Keratinocyte (primary cell): ENCODE results near the gene SPAG9. TPM values are rescaled to one million over a fixed set of nuclear protein-coding genes. Genes with fewer than 3 reads are reported as not detected.

ENCODE experiments used
- DNase-seq: peaks from one replicate; pipeline ENCODE4 v3.0.0-alpha.2; 2011; ENCODE audit warnings: low read depth, missing footprints, low spot score
- FAIRE-seq: peaks from 2 replicates; lab custom pipeline; 2011; peaks lifted over from hg19 to GRCh38; lab: Jason Lieb, UNC
- H2AFZ ChIP-seq: 2 replicates; pipeline ENCODE4 v1.6.0; 2012; ENCODE audit warnings: low read length, control low read depth, inconsistent platforms; ENCODE audit not compliant: control insufficient read depth
- H3K27ac ChIP-seq: 2 replicates; pipeline ENCODE4 v1.5.1; 2011; ENCODE audit warnings: low read length; ENCODE audit not compliant: control insufficient read depth, insufficient read depth
- H3K27me3 ChIP-seq: 3 replicates; pipeline ENCODE4 v1.6.0; 2011; ENCODE audit warnings: low read length; ENCODE audit not compliant: control insufficient read depth, insufficient read depth; ENCODE audit errors: extremely low read depth
- H3K36me3 ChIP-seq, 2 experiments: 2 replicates in 1 of 2; 3 replicates in 1 of 2; pipeline ENCODE4 v1.5.1; 2011; ENCODE audit warnings: low read length in 2 of 2, mild to moderate bottlenecking in 1 of 2; ENCODE audit not compliant: control insufficient read depth in 2 of 2, insufficient read depth in 2 of 2; ENCODE audit errors: extremely low read depth in 1 of 2
- H3K4me1 ChIP-seq: 3 replicates; pipeline ENCODE4 v1.5.1; 2011; ENCODE audit warnings: low read length; ENCODE audit not compliant: control insufficient read depth, insufficient read depth; ENCODE audit errors: extremely low read depth
- H3K4me2 ChIP-seq: 3 replicates; pipeline ENCODE4 v1.6.0; 2011; ENCODE audit warnings: low read depth, low read length; ENCODE audit not compliant: control insufficient read depth, insufficient read depth; ENCODE audit errors: extremely low read depth
- H3K4me3 ChIP-seq, 3 experiments: fragments of 200-600 bp in 1 of 3; sonication (generic) in 1 of 3; 2 replicates in 2 of 3; 3 replicates in 1 of 3; pipeline ENCODE4 v1.5.1; 2011 to 2016; ENCODE audit warnings: low read length in 3 of 3, mild to moderate bottlenecking in 3 of 3, control low read depth in 2 of 3, inconsistent platforms in 1 of 3, low read depth in 1 of 3, mixed read lengths in 1 of 3, mixed run types in 1 of 3, moderate library complexity in 1 of 3; ENCODE audit not compliant: control insufficient read depth in 2 of 3, insufficient read depth in 2 of 3; ENCODE audit errors: extremely low read depth in 1 of 3
- H3K79me2 ChIP-seq: 2 replicates; pipeline ENCODE4 v1.6.0; 2012; ENCODE audit warnings: low read length; ENCODE audit not compliant: control insufficient read depth, insufficient read depth
- H3K9ac ChIP-seq: 3 replicates; pipeline ENCODE4 v1.6.0; 2011; ENCODE audit warnings: low read length; ENCODE audit not compliant: control insufficient read depth, insufficient read depth; ENCODE audit errors: extremely low read depth
- H3K9me1 ChIP-seq: 3 replicates; pipeline ENCODE4 v1.6.0; 2011; ENCODE audit warnings: low read length; ENCODE audit not compliant: control insufficient read depth, insufficient read depth; ENCODE audit errors: extremely low read depth
- H3K9me3 ChIP-seq: 2 replicates; pipeline ENCODE4 v1.5.1; 2012; ENCODE audit warnings: low read depth, low read length; ENCODE audit not compliant: control insufficient read depth
- H4K20me1 ChIP-seq: 3 replicates; pipeline ENCODE4 v1.6.0; 2011; ENCODE audit warnings: low read length; ENCODE audit not compliant: control insufficient read depth, insufficient read depth; ENCODE audit errors: extremely low read depth
- EZH2 ChIP-seq: IDR thresholded peaks from one replicate; pipeline ENCODE4 v1.6.1; 2012; ENCODE audit warnings: inconsistent platforms, mild to moderate bottlenecking, low read length, moderate library complexity
- dilution Hi-C: fragments of 300-500 bp; cut with MboI; formaldehyde crosslinking; loops from one replicate; pipeline ENCODE4 v1.7.0; 2020; ENCODE audit warnings: low sequenced_read_pairs; ENCODE audit not compliant: extremely low pct_ligation_motif_present
- polyA plus RNA-seq, 5 experiments: library from polyadenylated mRNA; depleted of rRNA in 3 of 5; stranded (reverse) in 3 of 5; stranded (forward) in 1 of 5; unstranded in 1 of 5; fragments of >200 nt; gene quantifications; 1 replicate in 1 of 5; 2 replicates in 3 of 5; 3 replicates in 1 of 5; pipeline versions ENCODE4 v1.2.1 to v1.2.3, GENCODE V29; 2011 to 2012; ENCODE audit warnings: missing spikeins in 2 of 5, low read depth in 1 of 5, low replicate concordance in 1 of 5
- TF ChIP-seq, protein P1 (sequence below), 3 experiments: IDR thresholded peaks in 1 of 3; conservative IDR thresholded peaks in 1 of 3; optimal IDR thresholded peaks in 1 of 3; 2 replicates in 2 of 3; 3 replicates in 1 of 3; pipeline versions ENCODE3 to v1.5.1; 2011; ENCODE audit warnings: low read length in 3 of 3, mild to moderate bottlenecking in 3 of 3, moderate library complexity in 2 of 3, control low read depth in 1 of 3, inconsistent platforms in 1 of 3; ENCODE audit not compliant: insufficient read depth in 2 of 3; ENCODE audit errors: extremely low read depth in 1 of 3

SPAG9 gene
- polyA plus RNA-seq, 1 donor (not counting 4 experiments of a cell fraction or from before 2014, with no cell fraction given): 43.1 TPM

DNA sequence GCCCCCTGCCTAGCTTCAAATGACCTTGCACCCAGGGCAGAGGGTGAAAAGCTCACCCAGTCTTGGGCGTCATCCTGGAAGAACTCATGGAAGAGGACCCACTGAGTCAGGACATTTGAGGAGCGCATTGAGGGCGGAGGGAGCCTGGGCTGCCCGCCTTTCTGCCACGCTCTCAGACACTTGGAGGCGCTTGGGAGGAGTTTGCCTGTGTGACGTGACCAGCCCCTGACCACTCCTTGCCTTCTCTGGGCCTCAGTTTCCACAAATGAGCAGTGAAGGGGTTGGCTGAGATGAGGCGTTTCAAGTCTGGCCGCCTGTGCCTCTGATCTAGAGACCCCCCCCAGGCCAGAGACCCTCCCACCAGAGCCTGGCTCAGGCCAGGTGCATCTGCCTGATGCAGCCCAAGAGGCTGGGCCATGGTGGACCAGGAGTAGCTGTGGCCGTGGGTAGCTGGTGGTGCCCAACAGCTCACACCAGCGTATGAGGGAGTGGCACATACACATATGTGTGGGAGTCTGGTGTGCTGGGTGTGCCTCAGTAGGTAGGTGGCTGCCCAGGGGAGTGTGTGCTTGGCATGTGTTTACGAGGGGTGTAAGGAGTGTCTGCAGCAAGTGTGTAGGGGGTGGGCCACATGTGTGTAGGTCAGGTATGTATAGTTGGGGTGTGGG, 174.3 kb downstream of the SPAG9 start:
- no peaks in the 10 kb centered on the region for H3K9me3 ChIP-seq

DNA sequence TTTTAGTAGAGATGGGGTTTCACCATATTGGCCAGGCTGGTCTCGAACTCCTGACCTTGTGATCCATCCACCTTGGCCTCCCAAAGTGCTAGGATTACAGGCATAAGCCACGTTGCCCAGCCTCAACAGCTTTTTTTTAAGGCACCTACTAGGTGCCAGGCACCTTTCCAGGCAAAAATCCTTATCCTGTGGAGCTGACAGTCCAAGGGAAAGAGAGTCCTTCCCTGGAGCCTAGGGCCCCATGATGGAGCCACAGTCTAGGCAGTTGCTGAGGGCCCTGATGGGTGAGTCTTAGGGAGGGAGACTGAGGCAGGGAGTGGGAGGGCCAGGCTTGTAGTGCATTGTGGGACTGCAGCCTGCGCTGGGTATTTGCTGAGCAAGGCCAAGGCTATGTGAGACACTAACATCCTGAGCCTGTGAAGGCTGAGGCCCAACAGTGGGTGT, 174.9 kb downstream of the SPAG9 start:
- H3K4me2 ChIP-seq: no peak overlapping the region
- no peaks in the 10 kb centered on the region for H4K20me1 ChIP-seq
- no peaks in the 10 kb centered on the region for H3K9me1 ChIP-seq
- H3K4me1 ChIP-seq: peaks cover 26% of the 10 kb centered on the region
- no peak overlapping the region for H2AFZ ChIP-seq
- H3K9ac ChIP-seq: no peak overlapping the region
- FAIRE-seq: no peak
- DNase-seq: no peak
- no peak overlapping the region for H3K27ac ChIP-seq
- H3K9me3 ChIP-seq: no peaks in the 10 kb centered on the region
- TF ChIP-seq EZH2: no peak
- TF ChIP-seq, protein P1, sequence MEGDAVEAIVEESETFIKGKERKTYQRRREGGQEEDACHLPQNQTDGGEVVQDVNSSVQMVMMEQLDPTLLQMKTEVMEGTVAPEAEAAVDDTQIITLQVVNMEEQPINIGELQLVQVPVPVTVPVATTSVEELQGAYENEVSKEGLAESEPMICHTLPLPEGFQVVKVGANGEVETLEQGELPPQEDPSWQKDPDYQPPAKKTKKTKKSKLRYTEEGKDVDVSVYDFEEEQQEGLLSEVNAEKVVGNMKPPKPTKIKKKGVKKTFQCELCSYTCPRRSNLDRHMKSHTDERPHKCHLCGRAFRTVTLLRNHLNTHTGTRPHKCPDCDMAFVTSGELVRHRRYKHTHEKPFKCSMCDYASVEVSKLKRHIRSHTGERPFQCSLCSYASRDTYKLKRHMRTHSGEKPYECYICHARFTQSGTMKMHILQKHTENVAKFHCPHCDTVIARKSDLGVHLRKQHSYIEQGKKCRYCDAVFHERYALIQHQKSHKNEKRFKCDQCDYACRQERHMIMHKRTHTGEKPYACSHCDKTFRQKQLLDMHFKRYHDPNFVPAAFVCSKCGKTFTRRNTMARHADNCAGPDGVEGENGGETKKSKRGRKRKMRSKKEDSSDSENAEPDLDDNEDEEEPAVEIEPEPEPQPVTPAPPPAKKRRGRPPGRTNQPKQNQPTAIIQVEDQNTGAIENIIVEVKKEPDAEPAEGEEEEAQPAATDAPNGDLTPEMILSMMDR (optimal IDR thresholded peaks at IDR 0.05 in 1 of 3, IDR thresholded peaks at IDR 0.05 in 1 of 3, conservative IDR thresholded peaks at IDR 0.05 in 1 of 3; ENCODE audit: extremely low read depth in 1 of 3, insufficient read depth in 2 of 3, low read length in 3 of 3): no peak
- no peaks in the 10 kb centered on the region for H3K36me3 ChIP-seq
- H3K27me3 ChIP-seq: peaks cover 4% of the 10 kb centered on the region
- no peaks in the 10 kb centered on the region for H3K79me2 ChIP-seq
- no peak overlapping the region for H3K4me3 ChIP-seq
- dilution Hi-C loops: no loop called here

More for the DNA sequence above, 174.3 kb downstream of the SPAG9 start:
- FAIRE-seq (no peak), DNase-seq (no peak)
- H3K4me1 ChIP-seq: peaks cover 30% of the 10 kb centered on the region
- H3K79me2 ChIP-seq: no peaks in the 10 kb centered on the region
- no peak overlapping the region for H3K4me3 ChIP-seq
- H4K20me1 ChIP-seq: no peaks in the 10 kb centered on the region
- H3K9ac ChIP-seq: no peak overlapping the region
- H2AFZ ChIP-seq: no peak overlapping the region
- no peaks in the 10 kb centered on the region for H3K9me1 ChIP-seq
- dilution Hi-C loops: no loop called here
- no peak overlapping the region for H3K27ac ChIP-seq
- H3K4me2 ChIP-seq: no peak overlapping the region
- H3K27me3 ChIP-seq: peaks cover 4% of the 10 kb centered on the region
- TF ChIP-seq EZH2: no peak
- TF ChIP-seq, protein P1 (optimal IDR thresholded peaks at IDR 0.05 in 1 of 3, IDR thresholded peaks at IDR 0.05 in 1 of 3, conservative IDR thresholded peaks at IDR 0.05 in 1 of 3; ENCODE audit: extremely low read depth in 1 of 3, insufficient read depth in 2 of 3, low read length in 3 of 3): no peak
- no peaks in the 10 kb centered on the region for H3K36me3 ChIP-seq
